HG03354 (cell line): ENCODE results near the gene FHDC1.
"Not testable (repeated sequence)": the region's sequence is repeated elsewhere in the genome, so short reads cannot be mapped to it uniquely, and the experiment has no call there.

Experiments
- ATAC-seq: cut with Tn5 transposase; IDR thresholded peaks from one replicate; pipeline ENCODE4 v1.9.1; 2021; ENCODE audit warnings: mild to moderate bottlenecking; ENCODE audit not compliant: unreplicated experiment, poor library complexity, severe bottlenecking

Gene FHDC1

GRCh38 chr4:152935631-152936445, at the start of gene FHDC1:
Gene FHDC1 (plus strand): TSS chr4:152936323. CDS start chr4:152943058, 6,735 bp downstream.
- peak; percentile 33 for ATAC-seq

GRCh38 chr4:152887981-152888380, 48.1 kb upstream of the FHDC1 start:
- ATAC-seq: no peak

- ATAC-seq: no peak
These were observed 43.1 kb upstream of the FHDC1 start for GRCh38 chr4:152892974-152893373.

- no peak for ATAC-seq
These were observed 41.5 kb upstream of the FHDC1 start for GRCh38 chr4:152894673-152895072.

- ATAC-seq: no peak
These were observed 39.3 kb upstream of the FHDC1 start for GRCh38 chr4:152896811-152897210.

GRCh38 chr4:152898133-152898532, 38.0 kb upstream of the FHDC1 start:
- not testable (repeated sequence) for ATAC-seq

- no peak for ATAC-seq
These were observed 37.5 kb upstream of the FHDC1 start for GRCh38 chr4:152898606-152899005.

- ATAC-seq: no peak
These were observed 35.7 kb upstream of the FHDC1 start for GRCh38 chr4:152900395-152900794.

- no peak for ATAC-seq
These were observed 34.9 kb upstream of the FHDC1 start for GRCh38 chr4:152901205-152901604.

- ATAC-seq: no peak
These were observed 32.5 kb upstream of the FHDC1 start for GRCh38 chr4:152903658-152904057.

GRCh38 chr4:152909901-152910300, 26.2 kb upstream of the FHDC1 start:
- no peak for ATAC-seq

- no peak for ATAC-seq
These were observed 25.6 kb upstream of the FHDC1 start for GRCh38 chr4:152910521-152910920.

GRCh38 chr4:152917543-152918395, 18.4 kb upstream of the FHDC1 start:
- no peak for ATAC-seq

GRCh38 chr4:152919826-152920225, 16.3 kb upstream of the FHDC1 start:
- no peak for ATAC-seq

GRCh38 chr4:152920768-152921167, 15.4 kb upstream of the FHDC1 start:
- ATAC-seq: no peak

GRCh38 chr4:152921284-152921683, 14.8 kb upstream of the FHDC1 start:
- ATAC-seq: no peak

GRCh38 chr4:152925851-152926250, 10.3 kb upstream of the FHDC1 start:
- ATAC-seq: no peak

- ATAC-seq: no peak
These were observed 9.2 kb upstream of the FHDC1 start for GRCh38 chr4:152926959-152927358.

GRCh38 chr4:152927737-152928136, 8.4 kb upstream of the FHDC1 start:
- ATAC-seq: no peak

GRCh38 chr4:152928286-152928685, 7.8 kb upstream of the FHDC1 start:
- no peak for ATAC-seq

- ATAC-seq: no peak
These were observed 6.2 kb upstream of the FHDC1 start for GRCh38 chr4:152929888-152930287.
